OCI-LY3 (cell line): ENCODE results near the gene VTI1A.

Source experiments
- H2AFZ ChIP-seq: fragments of 200-600, 300-600 bp; shearing (Covaris generic); 2 replicates; pipeline ENCODE4 v1.6.0; 2014; ENCODE audit warnings: antibody characterized with exemption, low read depth, low read length
- H3K27ac ChIP-seq: fragments of 200-600, 300-600 bp; sonication (generic); 2 replicates; pipeline ENCODE4 v1.5.1; 2014; ENCODE audit warnings: mild to moderate bottlenecking, low read length, moderate library complexity, mixed read lengths
- H3K27me3 ChIP-seq: fragments of 200-600, 300-600 bp; sonication (generic); 2 replicates; pipeline ENCODE4 v1.6.1; 2014; ENCODE audit warnings: low read depth, low read length, mixed read lengths
- H3K36me3 ChIP-seq: fragments of 200-600, 300-600 bp; sonication (generic); replicated peaks from 2 replicates; pipeline ENCODE3; 2014; ENCODE audit warnings: low read depth, low read length, mixed read lengths
- H3K4me1 ChIP-seq: fragments of 300-600, 200-600 bp; sonication (generic); 2 replicates; pipeline ENCODE4 v1.6.1; 2014; ENCODE audit warnings: low read length, mixed read lengths
- H3K4me2 ChIP-seq: fragments of 200-600, 300-600 bp; sonication (generic); 2 replicates; pipeline ENCODE4 v1.6.1; 2014; ENCODE audit warnings: low read length, mixed read lengths
- H3K4me3 ChIP-seq: fragments of 300-600, 200-600 bp; sonication (generic); 2 replicates; pipeline ENCODE4 v1.5.1; 2014; ENCODE audit warnings: antibody characterized with exemption, mild to moderate bottlenecking, low read length, moderate library complexity
- H3K79me2 ChIP-seq: fragments of 300-600, 200-600 bp; shearing (Covaris generic); 2 replicates; pipeline ENCODE4 v1.6.1; 2014; ENCODE audit warnings: mild to moderate bottlenecking, low read length, mixed read lengths
- H3K9ac ChIP-seq: fragments of 300-600, 200-600 bp; shearing (Covaris generic); 2 replicates; pipeline ENCODE4 v1.6.0; 2014; ENCODE audit warnings: mild to moderate bottlenecking, low read length, moderate library complexity
- H3K9me3 ChIP-seq: fragments of 200-600, 300-600 bp; shearing (Covaris generic); 2 replicates; pipeline ENCODE4 v1.6.1; 2014; ENCODE audit warnings: low read length, mixed read lengths; ENCODE audit not compliant: insufficient read depth
- H4K20me1 ChIP-seq: fragments of 200-600, 300-600 bp; sonication (generic); 2 replicates; pipeline ENCODE4 v1.6.1; 2016; ENCODE audit warnings: low read length, mixed read lengths; ENCODE audit not compliant: insufficient read depth
- EZH2phosphoT487 ChIP-seq: fragments of 200-600 bp; shearing (Covaris generic); IDR thresholded peaks from 2 replicates; pipeline ENCODE4 v1.6.1; 2018; ENCODE audit warnings: antibody characterized with exemption, mixed run types, low read depth
- TF ChIP-seq, protein P1 (sequence below): fragments of 200-600, 300-600 bp; sonication (generic); IDR thresholded peaks from 2 replicates; pipeline ENCODE4 v1.5.1; 2014; ENCODE audit warnings: antibody characterized with exemption, low read length, low read depth

Gene VTI1A

GRCh38 chr10:112603062-112603461 lies 156.0 kb downstream of the VTI1A start:
- no peak overlapping the region for H2AFZ ChIP-seq
- H3K36me3 ChIP-seq: no peaks in the 10 kb centered on the region
- TF ChIP-seq, protein P1, sequence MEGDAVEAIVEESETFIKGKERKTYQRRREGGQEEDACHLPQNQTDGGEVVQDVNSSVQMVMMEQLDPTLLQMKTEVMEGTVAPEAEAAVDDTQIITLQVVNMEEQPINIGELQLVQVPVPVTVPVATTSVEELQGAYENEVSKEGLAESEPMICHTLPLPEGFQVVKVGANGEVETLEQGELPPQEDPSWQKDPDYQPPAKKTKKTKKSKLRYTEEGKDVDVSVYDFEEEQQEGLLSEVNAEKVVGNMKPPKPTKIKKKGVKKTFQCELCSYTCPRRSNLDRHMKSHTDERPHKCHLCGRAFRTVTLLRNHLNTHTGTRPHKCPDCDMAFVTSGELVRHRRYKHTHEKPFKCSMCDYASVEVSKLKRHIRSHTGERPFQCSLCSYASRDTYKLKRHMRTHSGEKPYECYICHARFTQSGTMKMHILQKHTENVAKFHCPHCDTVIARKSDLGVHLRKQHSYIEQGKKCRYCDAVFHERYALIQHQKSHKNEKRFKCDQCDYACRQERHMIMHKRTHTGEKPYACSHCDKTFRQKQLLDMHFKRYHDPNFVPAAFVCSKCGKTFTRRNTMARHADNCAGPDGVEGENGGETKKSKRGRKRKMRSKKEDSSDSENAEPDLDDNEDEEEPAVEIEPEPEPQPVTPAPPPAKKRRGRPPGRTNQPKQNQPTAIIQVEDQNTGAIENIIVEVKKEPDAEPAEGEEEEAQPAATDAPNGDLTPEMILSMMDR: no peak
- TF ChIP-seq EZH2phosphoT487: no peak
- H3K4me2 ChIP-seq: no peak overlapping the region
- H3K9ac ChIP-seq: no peak overlapping the region
- H3K79me2 ChIP-seq: no peaks in the 10 kb centered on the region
- H4K20me1 ChIP-seq: no peaks in the 10 kb centered on the region
- no peaks in the 10 kb centered on the region for H3K4me1 ChIP-seq
- H3K27me3 ChIP-seq: no peaks in the 10 kb centered on the region
- no peak overlapping the region for H3K27ac ChIP-seq
- H3K4me3 ChIP-seq: no peak overlapping the region
- no peaks in the 10 kb centered on the region for H3K9me3 ChIP-seq

DNA sequence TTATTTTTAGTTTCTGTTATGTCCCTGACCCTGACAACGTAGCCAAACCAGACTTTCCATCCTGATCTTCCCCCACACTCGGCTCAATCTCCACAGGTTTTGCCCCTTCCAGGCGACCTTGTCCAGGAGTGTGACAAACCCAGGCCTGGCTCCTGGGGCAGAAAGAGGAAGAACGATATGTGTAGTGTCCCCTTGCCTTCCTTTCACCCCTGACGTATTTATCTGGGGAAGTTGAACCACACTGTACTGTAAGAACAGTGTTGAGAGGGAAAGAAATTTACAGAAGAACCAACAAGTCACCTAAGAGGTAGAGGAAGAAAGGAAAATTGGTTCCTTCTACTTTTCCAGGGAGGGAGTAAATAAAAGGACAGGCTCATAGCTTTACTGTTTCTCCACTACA lies 158.0 kb downstream of the VTI1A start:
- no peaks in the 10 kb centered on the region for H3K36me3 ChIP-seq
- no peak overlapping the region for H3K9ac ChIP-seq
- no peak overlapping the region for H3K4me3 ChIP-seq
- H3K4me2 ChIP-seq: no peak overlapping the region
- H3K9me3 ChIP-seq: no peaks in the 10 kb centered on the region
- H2AFZ ChIP-seq: no peak overlapping the region
- no peaks in the 10 kb centered on the region for H3K27me3 ChIP-seq
- no peaks in the 10 kb centered on the region for H3K79me2 ChIP-seq
- no peak overlapping the region for H3K27ac ChIP-seq
- H3K4me1 ChIP-seq: no peaks in the 10 kb centered on the region
- no peak for TF ChIP-seq EZH2phosphoT487
- TF ChIP-seq, protein P1: no peak
- H4K20me1 ChIP-seq: no peaks in the 10 kb centered on the region

DNA sequence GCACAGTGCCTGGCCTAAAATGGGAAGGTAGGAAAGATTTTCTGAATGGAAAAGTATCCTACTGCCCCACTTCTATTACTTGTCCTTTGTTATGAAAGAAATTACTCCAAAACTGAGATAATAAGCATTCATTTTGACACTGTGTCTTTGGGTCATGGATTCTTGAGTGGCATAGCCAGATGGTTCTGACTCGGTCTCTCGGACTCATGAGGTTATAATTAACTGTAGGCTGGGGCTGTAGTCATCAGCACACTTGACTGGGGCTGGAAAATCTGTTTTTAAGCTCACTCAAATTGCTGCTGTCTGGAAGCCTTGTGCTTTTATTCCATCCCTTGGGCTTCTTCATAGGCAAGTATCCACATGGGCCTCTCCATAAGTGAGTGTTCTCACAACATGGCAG lies 160.5 kb downstream of the VTI1A start:
- H3K36me3 ChIP-seq: no peaks in the 10 kb centered on the region
- H3K4me2 ChIP-seq: no peak overlapping the region
- TF ChIP-seq EZH2phosphoT487: no peak
- TF ChIP-seq, protein P1: no peak
- H3K9ac ChIP-seq: no peak overlapping the region
- no peaks in the 10 kb centered on the region for H3K79me2 ChIP-seq
- H3K4me1 ChIP-seq: no peaks in the 10 kb centered on the region
- no peaks in the 10 kb centered on the region for H3K9me3 ChIP-seq
- no peaks in the 10 kb centered on the region for H4K20me1 ChIP-seq
- no peak overlapping the region for H2AFZ ChIP-seq
- H3K27ac ChIP-seq: no peak overlapping the region
- H3K4me3 ChIP-seq: no peak overlapping the region
- no peaks in the 10 kb centered on the region for H3K27me3 ChIP-seq

DNA sequence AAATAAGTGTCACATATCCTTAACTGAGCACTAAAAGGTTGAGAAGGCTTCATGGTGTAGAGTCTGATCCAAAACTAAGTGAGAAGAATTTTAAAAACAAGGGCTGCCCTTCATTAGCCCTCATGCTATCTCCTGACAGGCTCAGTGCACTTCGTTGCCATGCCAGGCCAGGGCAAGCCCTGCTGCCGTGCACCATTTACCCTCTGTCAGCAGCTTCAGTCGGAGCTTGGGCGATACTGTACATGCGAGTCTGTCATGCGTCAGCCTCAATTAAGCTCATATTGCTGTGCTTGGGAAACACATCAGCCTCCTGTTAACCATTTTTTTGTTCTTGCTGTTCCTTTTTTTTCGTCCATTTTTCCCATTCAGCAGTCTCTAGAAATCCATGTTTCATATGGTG lies 166.6 kb downstream of the VTI1A start:
- H3K4me3 ChIP-seq: no peak overlapping the region
- H3K27ac ChIP-seq: no peak overlapping the region
- TF ChIP-seq, protein P1: no peak
- TF ChIP-seq EZH2phosphoT487: no peak
- no peaks in the 10 kb centered on the region for H3K9me3 ChIP-seq
- no peaks in the 10 kb centered on the region for H3K4me1 ChIP-seq
- H3K79me2 ChIP-seq: no peaks in the 10 kb centered on the region
- H3K4me2 ChIP-seq: no peak overlapping the region
- no peaks in the 10 kb centered on the region for H4K20me1 ChIP-seq
- H2AFZ ChIP-seq: no peak overlapping the region
- H3K27me3 ChIP-seq: no peaks in the 10 kb centered on the region
- H3K36me3 ChIP-seq: no peaks in the 10 kb centered on the region
- no peak overlapping the region for H3K9ac ChIP-seq
